ENCODE data around the gene BNIP5.

Gene BNIP5

DNA sequence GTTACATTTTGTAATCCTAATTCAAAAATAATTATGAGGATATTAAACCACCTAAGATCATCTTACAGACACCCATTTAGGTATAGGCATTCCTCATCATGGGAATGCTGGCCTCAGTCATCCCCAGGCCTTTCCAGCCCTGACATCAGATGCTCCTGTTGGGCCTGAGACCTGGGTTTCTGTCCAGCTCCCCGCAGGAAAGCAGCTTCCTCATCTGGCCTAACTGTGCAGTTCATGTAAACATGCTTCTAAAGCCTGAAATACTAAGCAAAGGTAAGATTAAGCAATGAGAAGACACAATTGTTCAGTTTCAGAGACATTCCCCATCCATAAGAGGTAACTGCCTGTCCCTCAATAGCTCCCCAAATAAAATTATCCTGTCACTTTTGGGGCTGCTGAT lies 31.7 kb upstream of the BNIP5 start:
- Histone ChIP-seq H3K36me3 (ENCODE audit: control insufficient read depth in 2 of 2, insufficient read depth in 1 of 2, low read length in 2 of 2) (no peaks in the 10 kb centered on the region), H3K4me1 (ENCODE audit: control insufficient read depth, insufficient read depth, low read length) (no peaks in the 10 kb centered on the region), H3K9me3 (ENCODE audit: control insufficient read depth, insufficient read depth, low read depth, low read length) (no peaks in the 10 kb centered on the region), H3K4me3 (ENCODE audit: low read depth, low read length) (no peak overlapping the region), H3K27ac (ENCODE audit: extremely low read depth, low read depth, low read length) (no peak overlapping the region)
- no peak for TF ChIP-seq ZNF121 (tag by site-specific recombination; IDR thresholded peaks at IDR 0.05)
- TF ChIP-seq ZNF660 (tag by site-specific recombination; IDR thresholded peaks at IDR 0.05): 0 out of 2 replicates have a peak, but pooled peaks have one; percentile 6
- TF ChIP-seq ZIC2 (tag by site-specific recombination; IDR thresholded peaks at IDR 0.05): no peak
- no peak for TF ChIP-seq ZNF394 (tag by site-specific recombination; IDR thresholded peaks at IDR 0.05; ENCODE audit: borderline replicate concordance)
- no peak for TF ChIP-seq ZFP41 (tag by site-specific recombination; IDR thresholded peaks at IDR 0.05; ENCODE audit: borderline replicate concordance)
- TF ChIP-seq ZBTB17 (tag by site-specific recombination; IDR thresholded peaks at IDR 0.05): peak; percentile 49
- TF ChIP-seq ZNF175 (tag by site-specific recombination; IDR thresholded peaks at IDR 0.05): no peak
- TF ChIP-seq, protein P1, sequence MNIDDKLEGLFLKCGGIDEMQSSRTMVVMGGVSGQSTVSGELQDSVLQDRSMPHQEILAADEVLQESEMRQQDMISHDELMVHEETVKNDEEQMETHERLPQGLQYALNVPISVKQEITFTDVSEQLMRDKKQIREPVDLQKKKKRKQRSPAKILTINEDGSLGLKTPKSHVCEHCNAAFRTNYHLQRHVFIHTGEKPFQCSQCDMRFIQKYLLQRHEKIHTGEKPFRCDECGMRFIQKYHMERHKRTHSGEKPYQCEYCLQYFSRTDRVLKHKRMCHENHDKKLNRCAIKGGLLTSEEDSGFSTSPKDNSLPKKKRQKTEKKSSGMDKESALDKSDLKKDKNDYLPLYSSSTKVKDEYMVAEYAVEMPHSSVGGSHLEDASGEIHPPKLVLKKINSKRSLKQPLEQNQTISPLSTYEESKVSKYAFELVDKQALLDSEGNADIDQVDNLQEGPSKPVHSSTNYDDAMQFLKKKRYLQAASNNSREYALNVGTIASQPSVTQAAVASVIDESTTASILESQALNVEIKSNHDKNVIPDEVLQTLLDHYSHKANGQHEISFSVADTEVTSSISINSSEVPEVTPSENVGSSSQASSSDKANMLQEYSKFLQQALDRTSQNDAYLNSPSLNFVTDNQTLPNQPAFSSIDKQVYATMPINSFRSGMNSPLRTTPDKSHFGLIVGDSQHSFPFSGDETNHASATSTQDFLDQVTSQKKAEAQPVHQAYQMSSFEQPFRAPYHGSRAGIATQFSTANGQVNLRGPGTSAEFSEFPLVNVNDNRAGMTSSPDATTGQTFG (tag by site-specific recombination; IDR thresholded peaks at IDR 0.05; ENCODE audit: borderline replicate concordance): no peak
- TF ChIP-seq ZNF311 (tag by site-specific recombination; IDR thresholded peaks at IDR 0.05; ENCODE audit: borderline replicate concordance): no peak
- no peak for TF ChIP-seq GLI2 (tag by site-specific recombination; IDR thresholded peaks at IDR 0.05; ENCODE audit: borderline replicate concordance, low read depth)
- ChIA-PET POLR2A (interaction anchor here (0.5 kb wide), 1 partner anchor 529 kb away, joined by 8 read pairs; no protein-coding TSS in a partner anchor), CTCF (interaction anchor here (0.6 to 1.6 kb wide), 4 partner anchors 27 to 617 kb away, joined by 3 to 6 read pairs (median 4); no protein-coding TSS in a partner anchor)

DNA sequence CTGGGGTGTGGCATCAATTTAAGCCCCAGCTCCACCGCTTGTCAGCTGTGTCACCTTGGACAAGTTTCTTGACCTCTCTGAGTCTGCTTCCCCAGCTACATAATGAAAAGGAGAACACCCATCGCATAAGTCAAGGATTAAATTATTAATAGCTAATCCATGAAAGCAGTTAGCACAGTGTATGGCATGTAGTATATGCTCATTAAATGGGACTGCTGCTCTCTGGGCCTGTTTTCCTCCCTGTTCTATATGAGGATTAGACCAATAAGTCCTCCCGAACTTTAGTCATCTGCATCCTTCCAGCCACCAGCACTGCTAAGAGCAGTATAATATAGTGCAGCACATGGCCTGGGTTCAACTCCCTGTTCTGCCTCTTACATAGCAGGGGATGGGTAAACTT lies 31.1 kb upstream of the BNIP5 start:
- no peaks in the 10 kb centered on the region for H3K4me1 ChIP-seq (ENCODE audit: control insufficient read depth, insufficient read depth, low read length)
- H3K9me3 ChIP-seq (ENCODE audit: control insufficient read depth, insufficient read depth, low read depth, low read length): no peaks in the 10 kb centered on the region
- no peak overlapping the region for H3K4me3 ChIP-seq (ENCODE audit: low read depth, low read length)
- no peak overlapping the region for H3K27ac ChIP-seq (ENCODE audit: extremely low read depth, low read depth, low read length)
- CTCF ChIA-PET: interaction anchor here (0.8 to 1.2 kb wide), 2 partner anchors 27 to 273 kb away, joined by 3 to 4 read pairs; no protein-coding TSS in a partner anchor
- TF ChIP-seq ZNF514 (tag by site-specific recombination; IDR thresholded peaks at IDR 0.05) (no peak), EGR2 (tag by site-specific recombination; IDR thresholded peaks at IDR 0.05; ENCODE audit: low read depth) (no peak), ZNF366 (tag by site-specific recombination; conservative IDR thresholded peaks at IDR 0.05) (no peak), ZNF664 (tag by site-specific recombination; IDR thresholded peaks at IDR 0.05) (peak; percentile 90)
- POLR2A ChIA-PET: no interaction called here
- no peaks in the 10 kb centered on the region for H3K36me3 ChIP-seq (ENCODE audit: control insufficient read depth in 2 of 2, insufficient read depth in 1 of 2, low read length in 2 of 2)

DNA sequence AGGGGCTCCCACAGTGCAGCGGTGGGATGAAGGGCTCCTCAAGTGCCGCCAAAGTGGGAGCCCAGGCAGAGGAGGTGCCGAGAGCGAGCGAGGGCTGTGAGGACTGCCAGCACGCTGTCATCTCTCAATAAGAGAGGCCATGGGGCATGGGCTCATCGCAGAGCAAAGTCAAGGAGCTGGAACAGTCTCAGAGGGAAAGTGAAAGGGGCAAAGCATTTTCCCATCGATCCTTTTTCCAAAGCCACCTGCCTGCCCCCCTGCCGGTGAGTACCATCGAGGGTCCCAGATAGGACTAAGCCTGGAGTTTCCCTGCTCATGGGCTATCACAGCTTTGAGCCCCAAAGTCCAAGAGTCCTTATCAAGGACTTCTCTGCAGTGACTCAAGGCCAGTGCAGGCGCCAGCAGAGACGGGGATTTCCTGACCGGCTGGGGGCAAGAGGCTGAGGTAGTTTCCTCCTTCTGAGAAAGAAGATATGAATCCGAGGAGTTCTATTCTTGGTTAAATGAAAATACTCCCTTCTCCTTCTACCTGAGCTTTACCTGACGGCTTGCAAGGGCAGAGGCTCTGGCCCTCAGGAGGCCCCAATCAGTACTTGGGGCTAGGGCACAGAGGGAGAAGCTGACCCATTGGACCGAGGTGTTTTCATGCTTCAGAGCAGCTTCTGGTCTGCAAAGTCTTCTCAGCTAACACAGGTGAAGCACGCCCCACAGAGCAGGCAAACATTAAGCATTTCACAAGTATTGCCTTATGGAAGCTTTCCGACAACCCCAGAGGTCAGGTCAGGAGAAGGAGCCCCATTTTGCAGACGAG lies 28.2 kb upstream of the BNIP5 start:
- H3K36me3 ChIP-seq (ENCODE audit: control insufficient read depth in 2 of 2, insufficient read depth in 1 of 2, low read length in 2 of 2): no peaks in the 10 kb centered on the region
- ChIA-PET POLR2A (no interaction called here), CTCF (interaction anchor here (0.6 to 10.7 kb wide), 7 partner anchors 11 to 337 kb away, joined by 3 to 172 read pairs (median 3); partner anchors contain the start of gene MAPK14)
- H3K4me3 ChIP-seq (ENCODE audit: low read depth, low read length): no peak overlapping the region
- TF ChIP-seq ZNF16 (tag by site-specific recombination; IDR thresholded peaks at IDR 0.05; ENCODE audit: low read depth) (no peak), ZNF658 (tag by site-specific recombination; IDR thresholded peaks at IDR 0.05) (no peak), TRIM28 (IDR thresholded peaks at IDR 0.05; ENCODE audit: borderline replicate concordance, low read length) (no peak), ZNF311 (tag by site-specific recombination; IDR thresholded peaks at IDR 0.05; ENCODE audit: borderline replicate concordance) (no peak), ZNF175 (tag by site-specific recombination; IDR thresholded peaks at IDR 0.05) (no peak), ZNF629 (tag by site-specific recombination; IDR thresholded peaks at IDR 0.05) (no peak), ZBTB7A (tag by site-specific recombination; IDR thresholded peaks at IDR 0.05; ENCODE audit: low read depth) (no peak), ZIC2 (tag by site-specific recombination; IDR thresholded peaks at IDR 0.05) (no peak), ZNF114 (tag by site-specific recombination; IDR thresholded peaks at IDR 0.05) (no peak), ZNF366 (tag by site-specific recombination; conservative IDR thresholded peaks at IDR 0.05) (no peak)
- TF ChIP-seq, protein P2, sequence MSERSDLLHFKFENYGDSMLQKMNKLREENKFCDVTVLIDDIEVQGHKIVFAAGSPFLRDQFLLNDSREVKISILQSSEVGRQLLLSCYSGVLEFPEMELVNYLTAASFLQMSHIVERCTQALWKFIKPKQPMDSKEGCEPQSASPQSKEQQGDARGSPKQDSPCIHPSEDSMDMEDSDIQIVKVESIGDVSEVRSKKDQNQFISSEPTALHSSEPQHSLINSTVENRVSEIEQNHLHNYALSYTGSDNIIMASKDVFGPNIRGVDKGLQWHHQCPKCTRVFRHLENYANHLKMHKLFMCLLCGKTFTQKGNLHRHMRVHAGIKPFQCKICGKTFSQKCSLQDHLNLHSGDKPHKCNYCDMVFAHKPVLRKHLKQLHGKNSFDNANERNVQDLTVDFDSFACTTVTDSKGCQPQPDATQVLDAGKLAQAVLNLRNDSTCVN (tag by site-specific recombination; optimal IDR thresholded peaks at IDR 0.05): no peak
- TF ChIP-seq, protein P3, sequence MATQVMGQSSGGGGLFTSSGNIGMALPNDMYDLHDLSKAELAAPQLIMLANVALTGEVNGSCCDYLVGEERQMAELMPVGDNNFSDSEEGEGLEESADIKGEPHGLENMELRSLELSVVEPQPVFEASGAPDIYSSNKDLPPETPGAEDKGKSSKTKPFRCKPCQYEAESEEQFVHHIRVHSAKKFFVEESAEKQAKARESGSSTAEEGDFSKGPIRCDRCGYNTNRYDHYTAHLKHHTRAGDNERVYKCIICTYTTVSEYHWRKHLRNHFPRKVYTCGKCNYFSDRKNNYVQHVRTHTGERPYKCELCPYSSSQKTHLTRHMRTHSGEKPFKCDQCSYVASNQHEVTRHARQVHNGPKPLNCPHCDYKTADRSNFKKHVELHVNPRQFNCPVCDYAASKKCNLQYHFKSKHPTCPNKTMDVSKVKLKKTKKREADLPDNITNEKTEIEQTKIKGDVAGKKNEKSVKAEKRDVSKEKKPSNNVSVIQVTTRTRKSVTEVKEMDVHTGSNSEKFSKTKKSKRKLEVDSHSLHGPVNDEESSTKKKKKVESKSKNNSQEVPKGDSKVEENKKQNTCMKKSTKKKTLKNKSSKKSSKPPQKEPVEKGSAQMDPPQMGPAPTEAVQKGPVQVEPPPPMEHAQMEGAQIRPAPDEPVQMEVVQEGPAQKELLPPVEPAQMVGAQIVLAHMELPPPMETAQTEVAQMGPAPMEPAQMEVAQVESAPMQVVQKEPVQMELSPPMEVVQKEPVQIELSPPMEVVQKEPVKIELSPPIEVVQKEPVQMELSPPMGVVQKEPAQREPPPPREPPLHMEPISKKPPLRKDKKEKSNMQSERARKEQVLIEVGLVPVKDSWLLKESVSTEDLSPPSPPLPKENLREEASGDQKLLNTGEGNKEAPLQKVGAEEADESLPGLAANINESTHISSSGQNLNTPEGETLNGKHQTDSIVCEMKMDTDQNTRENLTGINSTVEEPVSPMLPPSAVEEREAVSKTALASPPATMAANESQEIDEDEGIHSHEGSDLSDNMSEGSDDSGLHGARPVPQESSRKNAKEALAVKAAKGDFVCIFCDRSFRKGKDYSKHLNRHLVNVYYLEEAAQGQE (tag by site-specific recombination; IDR thresholded peaks at IDR 0.05): no peak
- no peak overlapping the region for H3K27ac ChIP-seq (ENCODE audit: extremely low read depth, low read depth, low read length)
- no peaks in the 10 kb centered on the region for H3K9me3 ChIP-seq (ENCODE audit: control insufficient read depth, insufficient read depth, low read depth, low read length)
- H3K4me1 ChIP-seq (ENCODE audit: control insufficient read depth, insufficient read depth, low read length): no peaks in the 10 kb centered on the region
